KMS-11 (cell line): ENCODE data around the gene SURF1.

Experiments used
- H2AFZ ChIP-seq: fragments of 200-600 bp; sonication (generic); 2 replicates; pipeline ENCODE4 v1.6.1; 2016; ENCODE audit warnings: antibody characterized with exemption, mixed run types, low read depth
- H3K27ac ChIP-seq: fragments of 200-600 bp; sonication (generic); 2 replicates; pipeline ENCODE4 v1.6.1; 2016; ENCODE audit warnings: mild to moderate bottlenecking, mixed run types
- H3K27me3 ChIP-seq: fragments of 200-600 bp; sonication (generic); 2 replicates; pipeline ENCODE4 v1.6.1; 2017; ENCODE audit warnings: mild to moderate bottlenecking, low read depth, mixed run types, moderate library complexity; ENCODE audit not compliant: insufficient read depth
- H3K36me3 ChIP-seq: fragments of 200-600 bp; sonication (generic); 2 replicates; pipeline ENCODE4 v1.6.1; 2017; ENCODE audit warnings: mild to moderate bottlenecking, mixed run types; ENCODE audit not compliant: insufficient read depth
- H3K4me1 ChIP-seq: fragments of 200-600 bp; sonication (generic); 2 replicates; pipeline ENCODE4 v1.6.1; 2016; ENCODE audit warnings: mild to moderate bottlenecking, low read depth, mixed run types; ENCODE audit not compliant: poor library complexity, severe bottlenecking
- H3K4me2 ChIP-seq: fragments of 200-600 bp; sonication (generic); 2 replicates; pipeline ENCODE4 v1.7.0; 2016; ENCODE audit warnings: mild to moderate bottlenecking, mixed run types
- H3K4me3 ChIP-seq: fragments of 200-600 bp; sonication (generic); IDR thresholded peaks from 2 replicates; pipeline ENCODE4 v1.6.1; 2017; ENCODE audit warnings: low read depth, low read length, mixed read lengths; ENCODE audit not compliant: insufficient read depth
- H3K79me2 ChIP-seq: fragments of 200-600 bp; sonication (generic); 2 replicates; pipeline ENCODE4 v1.6.1; 2016; ENCODE audit warnings: low read depth, mixed run types; ENCODE audit not compliant: insufficient read depth
- H3K9ac ChIP-seq: fragments of 200-600 bp; sonication (generic); 2 replicates; pipeline ENCODE4 v1.6.1; 2016; ENCODE audit warnings: mild to moderate bottlenecking, mixed run types
- H4K20me1 ChIP-seq: fragments of 200-600 bp; sonication (generic); 2 replicates; pipeline ENCODE4 v1.6.1; 2016; ENCODE audit warnings: mild to moderate bottlenecking, mixed run types; ENCODE audit not compliant: insufficient read depth
- TF ChIP-seq, protein P1 (sequence below): fragments of 200-600 bp; sonication (generic); conservative IDR thresholded peaks from 2 replicates; pipeline ENCODE4 v1.6.1; 2017; ENCODE audit warnings: low read depth, mild to moderate bottlenecking, antibody characterized with exemption, low read length, moderate library complexity, mixed read lengths

Gene SURF1

DNA sequence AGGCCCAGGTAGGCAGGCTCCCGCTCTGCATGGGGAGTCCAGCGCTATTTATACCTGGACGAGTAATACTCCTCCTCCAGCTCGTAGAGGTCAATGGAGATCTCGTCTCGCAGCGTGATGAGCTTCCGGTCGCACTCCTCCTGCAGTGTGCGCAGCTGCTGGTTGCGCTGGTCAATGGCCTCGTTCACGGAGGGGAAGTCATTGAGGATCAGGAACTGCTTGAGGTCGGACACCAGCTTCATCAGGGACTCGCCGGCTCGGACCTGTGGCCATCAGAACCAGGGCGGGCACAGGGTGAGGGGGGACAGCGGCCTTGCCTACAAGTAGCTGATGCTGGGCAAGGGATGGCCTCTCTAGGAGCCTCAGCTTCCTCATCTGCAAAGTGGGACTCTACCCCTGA lies 12.2 kb downstream of the SURF1 start:
- peaks cover 30% of the 10 kb centered on the region for H3K79me2 ChIP-seq
- H3K4me3 ChIP-seq = no peak overlapping the region
- H3K4me2 ChIP-seq = no peak overlapping the region
- H3K27ac ChIP-seq = no peak overlapping the region
- H3K9ac ChIP-seq = no peak overlapping the region
- H3K4me1 ChIP-seq = peaks cover 9% of the 10 kb centered on the region
- no peak overlapping the region for H2AFZ ChIP-seq
- TF ChIP-seq, protein P1, sequence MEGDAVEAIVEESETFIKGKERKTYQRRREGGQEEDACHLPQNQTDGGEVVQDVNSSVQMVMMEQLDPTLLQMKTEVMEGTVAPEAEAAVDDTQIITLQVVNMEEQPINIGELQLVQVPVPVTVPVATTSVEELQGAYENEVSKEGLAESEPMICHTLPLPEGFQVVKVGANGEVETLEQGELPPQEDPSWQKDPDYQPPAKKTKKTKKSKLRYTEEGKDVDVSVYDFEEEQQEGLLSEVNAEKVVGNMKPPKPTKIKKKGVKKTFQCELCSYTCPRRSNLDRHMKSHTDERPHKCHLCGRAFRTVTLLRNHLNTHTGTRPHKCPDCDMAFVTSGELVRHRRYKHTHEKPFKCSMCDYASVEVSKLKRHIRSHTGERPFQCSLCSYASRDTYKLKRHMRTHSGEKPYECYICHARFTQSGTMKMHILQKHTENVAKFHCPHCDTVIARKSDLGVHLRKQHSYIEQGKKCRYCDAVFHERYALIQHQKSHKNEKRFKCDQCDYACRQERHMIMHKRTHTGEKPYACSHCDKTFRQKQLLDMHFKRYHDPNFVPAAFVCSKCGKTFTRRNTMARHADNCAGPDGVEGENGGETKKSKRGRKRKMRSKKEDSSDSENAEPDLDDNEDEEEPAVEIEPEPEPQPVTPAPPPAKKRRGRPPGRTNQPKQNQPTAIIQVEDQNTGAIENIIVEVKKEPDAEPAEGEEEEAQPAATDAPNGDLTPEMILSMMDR = no peak
- no peaks in the 10 kb centered on the region for H4K20me1 ChIP-seq
- no peaks in the 10 kb centered on the region for H3K27me3 ChIP-seq
- H3K36me3 ChIP-seq = peaks cover 3% of the 10 kb centered on the region

DNA sequence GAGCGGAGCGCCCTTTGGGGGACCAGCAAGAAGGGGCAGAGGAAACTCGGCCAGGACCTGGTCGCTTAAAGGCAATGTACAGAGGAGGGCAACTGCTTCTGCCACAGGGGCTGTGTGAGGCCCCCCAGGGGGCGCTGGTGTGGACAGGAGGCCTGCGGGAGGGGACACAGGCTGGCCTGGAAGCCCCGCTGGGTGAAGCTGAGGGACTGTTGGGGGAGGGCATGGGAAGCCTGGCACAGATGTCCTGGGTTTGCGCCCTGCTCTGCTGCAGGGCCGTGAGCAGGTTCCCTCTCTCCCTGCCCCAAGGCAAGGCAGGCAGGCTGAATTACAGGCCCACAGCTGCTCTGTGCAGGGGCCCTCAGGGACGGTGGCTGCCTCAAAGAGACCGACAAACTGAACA lies 13.7 kb downstream of the SURF1 start:
- Histone ChIP-seq H3K36me3 (no peaks in the 10 kb centered on the region), H3K4me1 (peaks cover 9% of the 10 kb centered on the region), H3K79me2 (peaks cover 19% of the 10 kb centered on the region; the same call in 1 of the 2 replicates), H3K27ac (no peak overlapping the region), H3K4me3 (no peak overlapping the region), H2AFZ (no peak overlapping the region), H3K9ac (no peak overlapping the region), H4K20me1 (no peaks in the 10 kb centered on the region), H3K27me3 (no peaks in the 10 kb centered on the region), H3K4me2 (no peak overlapping the region)
- TF ChIP-seq, protein P1 = no peak

DNA sequence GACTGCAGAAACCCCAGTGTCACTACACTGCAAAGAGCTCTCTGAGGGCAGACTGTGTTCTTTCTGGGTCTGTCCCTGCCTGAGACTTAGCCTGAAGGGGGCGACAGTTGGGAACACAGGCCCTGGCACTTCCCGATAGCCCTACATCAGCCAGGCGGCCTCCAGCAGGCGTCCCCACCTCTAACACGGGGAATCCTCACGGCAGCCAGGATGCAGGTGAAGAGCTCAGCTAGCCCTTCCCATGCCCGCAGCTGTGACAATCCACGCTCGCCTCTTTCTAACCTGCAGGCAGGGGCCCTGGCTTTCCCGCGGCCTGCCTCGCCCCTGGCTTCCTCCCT lies 14.2 kb downstream of the SURF1 start:
- no peaks in the 10 kb centered on the region for H3K36me3 ChIP-seq

DNA sequence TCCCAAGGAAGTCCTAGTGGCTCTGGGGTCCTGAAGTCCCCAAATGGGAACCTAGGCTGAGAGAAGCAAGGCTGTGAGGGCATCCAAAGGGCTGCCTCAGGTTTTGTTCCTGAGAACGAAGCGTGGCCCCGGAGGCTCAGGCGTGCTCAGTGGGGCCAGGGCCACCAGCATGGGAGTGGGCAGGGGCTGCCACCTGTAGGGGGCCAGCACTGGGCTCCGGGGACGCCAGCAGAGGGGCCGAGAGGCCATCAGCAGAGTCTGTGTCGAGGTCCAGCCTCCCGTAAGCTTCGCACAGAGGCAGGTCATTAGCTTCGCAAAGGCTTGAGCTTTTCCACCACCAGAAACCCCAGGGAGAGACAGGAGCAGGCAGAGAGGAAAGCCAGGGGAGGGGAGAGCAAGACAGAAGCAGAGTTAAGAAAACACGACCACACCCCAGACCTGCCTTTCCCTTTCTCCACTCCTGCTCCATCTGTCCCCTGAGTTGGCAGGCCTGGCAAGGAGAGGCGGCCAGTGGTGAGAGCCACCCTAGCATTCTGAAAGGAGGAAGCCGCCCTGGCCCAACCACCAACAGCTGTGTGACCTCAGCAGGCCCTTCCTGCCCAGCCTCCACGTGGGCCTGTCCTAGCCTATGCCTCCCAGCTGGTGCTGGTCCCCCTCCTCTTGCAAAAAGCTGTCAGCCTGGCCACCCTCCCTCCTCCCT lies 14.8 kb downstream of the SURF1 start:
- H3K9ac ChIP-seq = no peak overlapping the region

More for the DNA sequence above, 14.2 kb downstream of the SURF1 start:
- TF ChIP-seq, protein P1 = no peak
- no peak overlapping the region for H3K4me2 ChIP-seq
- no peaks in the 10 kb centered on the region for H4K20me1 ChIP-seq
- no peak overlapping the region for H3K9ac ChIP-seq
- H3K27me3 ChIP-seq = no peaks in the 10 kb centered on the region
- H3K27ac ChIP-seq = no peak overlapping the region
- H3K4me1 ChIP-seq = peaks cover 9% of the 10 kb centered on the region
- H3K79me2 ChIP-seq = peaks cover 16% of the 10 kb centered on the region; the same call in 1 of the 2 replicates
- no peak overlapping the region for H3K4me3 ChIP-seq
- H2AFZ ChIP-seq = no peak overlapping the region

More for the DNA sequence above, 14.8 kb downstream of the SURF1 start:
- Histone ChIP-seq H3K27me3 (no peaks in the 10 kb centered on the region), H3K4me3 (no peak overlapping the region), H3K79me2 (peaks cover 10% of the 10 kb centered on the region; the same call in 1 of the 2 replicates), H3K4me1 (peaks cover 6% of the 10 kb centered on the region), H2AFZ (no peak overlapping the region), H3K27ac (no peak overlapping the region), H4K20me1 (no peaks in the 10 kb centered on the region), H3K36me3 (no peaks in the 10 kb centered on the region), H3K4me2 (no peak overlapping the region)
- TF ChIP-seq, protein P1 = no peak
